ENCODE results near the gene GALNT7.

Gene GALNT7

DNA sequence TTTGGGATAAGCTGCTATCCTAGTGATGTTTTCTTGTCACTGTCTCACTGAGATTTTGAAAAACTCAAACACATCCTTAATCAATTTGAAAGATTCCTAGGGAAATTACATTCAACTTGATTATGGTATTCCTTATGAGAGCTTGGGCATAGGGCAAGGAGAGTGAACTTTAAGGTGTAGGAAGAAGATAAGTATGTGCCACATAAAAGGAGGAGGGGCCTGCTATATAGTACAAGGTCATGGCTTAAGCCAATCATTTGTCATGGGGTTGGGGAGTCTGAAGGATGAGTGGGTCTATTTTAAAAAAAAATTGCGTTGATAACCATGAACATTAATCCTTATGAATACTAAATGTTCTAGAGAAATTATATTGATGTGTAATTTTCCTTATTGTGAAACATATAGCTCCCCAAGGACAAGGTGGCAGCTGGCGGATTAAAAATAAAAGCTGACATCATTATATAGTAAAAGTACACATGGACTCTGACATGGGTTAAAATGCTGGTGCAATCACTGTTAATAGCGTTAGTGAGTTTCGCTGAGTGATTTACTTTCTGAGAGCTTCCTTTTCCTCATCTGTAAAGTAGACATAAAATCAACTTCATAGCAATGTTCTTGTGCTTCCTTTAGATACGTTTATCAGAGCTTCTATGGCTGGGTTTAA is 17.4 kb downstream of the GALNT7 start (continued):
- TF ChIP-seq SCRT1 (tag by site-specific recombination; IDR thresholded peaks at IDR 0.05; ENCODE audit: borderline replicate concordance): no peak
- TF ChIP-seq ZNF140 (tag by site-specific recombination; IDR thresholded peaks at IDR 0.05): no peak
- TF ChIP-seq OVOL3 (tag by site-specific recombination; IDR thresholded peaks at IDR 0.05): no peak
- no peak for TF ChIP-seq MEIS1 (CRISPR knock-in tag; IDR thresholded peaks at IDR 0.05; ENCODE audit: borderline replicate concordance)

DNA sequence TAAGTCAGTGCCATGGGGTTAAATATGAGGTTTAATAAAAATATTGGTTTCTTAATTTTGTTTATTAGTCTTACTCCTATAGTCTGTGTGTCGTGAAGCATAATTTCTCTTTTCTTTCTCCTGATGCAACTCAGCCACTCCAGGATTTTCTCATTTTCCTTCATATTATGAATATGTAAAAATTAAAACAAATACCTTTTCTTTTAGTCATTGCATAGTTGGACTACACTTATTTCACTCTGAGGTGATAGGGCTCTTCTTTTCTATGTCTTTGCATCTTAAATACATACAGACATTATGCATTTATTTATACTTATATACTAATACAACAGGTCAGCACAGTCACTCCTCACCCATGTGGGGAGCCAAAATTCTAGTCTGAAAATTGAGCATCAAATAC is 19.1 kb downstream of the GALNT7 start:
- Histone ChIP-seq H3K4me3 (ENCODE audit: low read depth, low read length) (no peak overlapping the region), H3K36me3 (ENCODE audit: control insufficient read depth in 2 of 2, insufficient read depth in 1 of 2, low read length in 2 of 2) (no peaks in the 10 kb centered on the region), H3K27ac (ENCODE audit: extremely low read depth, low read depth, low read length) (no peak overlapping the region), H3K4me1 (ENCODE audit: control insufficient read depth, insufficient read depth, low read length) (peaks cover 18% of the 10 kb centered on the region), H3K9me3 (ENCODE audit: control insufficient read depth, insufficient read depth, low read depth, low read length) (no peaks in the 10 kb centered on the region)
- ChIA-PET CTCF (no interaction called here), POLR2A (no interaction called here)
- TF ChIP-seq, protein P1, sequence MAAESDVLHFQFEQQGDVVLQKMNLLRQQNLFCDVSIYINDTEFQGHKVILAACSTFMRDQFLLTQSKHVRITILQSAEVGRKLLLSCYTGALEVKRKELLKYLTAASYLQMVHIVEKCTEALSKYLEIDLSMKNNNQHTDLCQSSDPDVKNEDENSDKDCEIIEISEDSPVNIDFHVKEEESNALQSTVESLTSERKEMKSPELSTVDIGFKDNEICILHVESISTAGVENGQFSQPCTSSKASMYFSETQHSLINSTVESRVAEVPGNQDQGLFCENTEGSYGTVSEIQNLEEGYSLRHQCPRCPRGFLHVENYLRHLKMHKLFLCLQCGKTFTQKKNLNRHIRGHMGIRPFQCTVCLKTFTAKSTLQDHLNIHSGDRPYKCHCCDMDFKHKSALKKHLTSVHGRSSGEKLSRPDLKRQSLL (tag by site-specific recombination; IDR thresholded peaks at IDR 0.05): no peak
- TF ChIP-seq ZNF48 (tag by site-specific recombination; IDR thresholded peaks at IDR 0.05) (no peak), ZNF677 (tag by site-specific recombination; IDR thresholded peaks at IDR 0.05) (no peak), ZNF16 (tag by site-specific recombination; IDR thresholded peaks at IDR 0.05; ENCODE audit: low read depth) (no peak), ZNF184 (tag by site-specific recombination; IDR thresholded peaks at IDR 0.05) (no peak), EGR2 (tag by site-specific recombination; IDR thresholded peaks at IDR 0.05; ENCODE audit: low read depth) (no peak), ZNF529 (tag by site-specific recombination; IDR thresholded peaks at IDR 0.05; ENCODE audit: insufficient replicate concordance) (no peak), ZFP3 (tag by site-specific recombination; IDR thresholded peaks at IDR 0.05; ENCODE audit: low read depth) (no peak), ZNF391 (tag by site-specific recombination; IDR thresholded peaks at IDR 0.05; ENCODE audit: borderline replicate concordance, low read depth) (no peak), ZNF248 (tag by site-specific recombination; IDR thresholded peaks at IDR 0.05) (no peak), ZNF510 (tag by site-specific recombination; IDR thresholded peaks at IDR 0.05; ENCODE audit: insufficient replicate concordance) (no peak), ZNF350 (tag by site-specific recombination; IDR thresholded peaks at IDR 0.05) (no peak), ZNF658 (tag by site-specific recombination; IDR thresholded peaks at IDR 0.05) (no peak), KLF9 (tag by site-specific recombination; IDR thresholded peaks at IDR 0.05; ENCODE audit: low read depth) (no peak), ZIC2 (tag by site-specific recombination; IDR thresholded peaks at IDR 0.05) (no peak), ATF2 (tag by site-specific recombination; IDR thresholded peaks at IDR 0.05; ENCODE audit: low read depth) (no peak)
- TF ChIP-seq, protein P2, sequence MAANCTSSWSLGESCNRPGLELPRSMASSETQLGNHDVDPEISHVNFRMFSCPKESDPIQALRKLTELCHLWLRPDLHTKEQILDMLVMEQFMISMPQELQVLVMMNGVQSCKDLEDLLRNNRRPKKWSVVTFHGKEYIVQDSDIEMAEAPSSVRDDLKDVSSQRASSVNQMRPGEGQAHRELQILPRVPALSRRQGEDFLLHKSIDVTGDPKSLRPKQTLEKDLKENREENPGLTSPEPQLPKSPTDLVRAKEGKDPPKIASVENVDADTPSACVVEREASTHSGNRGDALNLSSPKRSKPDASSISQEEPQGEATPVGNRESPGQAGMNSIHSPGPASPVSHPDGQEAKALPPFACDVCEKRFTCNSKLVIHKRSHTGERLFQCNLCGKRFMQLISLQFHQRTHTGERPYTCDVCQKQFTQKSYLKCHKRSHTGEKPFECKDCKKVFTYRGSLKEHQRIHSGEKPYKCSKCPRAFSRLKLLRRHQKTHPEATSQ (tag by site-specific recombination; IDR thresholded peaks at IDR 0.05): no peak

- CTCF ChIA-PET: no interaction called here
- H3K9me3 ChIP-seq (ENCODE audit: control insufficient read depth, insufficient read depth, low read depth, low read length): no peaks in the 10 kb centered on the region
- POLR2A ChIA-PET: no interaction called here
- no peak overlapping the region for H3K27ac ChIP-seq (ENCODE audit: extremely low read depth, low read depth, low read length)
- peaks cover 20% of the 10 kb centered on the region for H3K4me1 ChIP-seq (ENCODE audit: control insufficient read depth, insufficient read depth, low read length)
- H3K4me3 ChIP-seq (ENCODE audit: low read depth, low read length): no peak overlapping the region
- no peaks in the 10 kb centered on the region for H3K36me3 ChIP-seq (ENCODE audit: control insufficient read depth in 2 of 2, insufficient read depth in 1 of 2, low read length in 2 of 2)
- no peak for TF ChIP-seq ZNF280D (tag by site-specific recombination; IDR thresholded peaks at IDR 0.05)
- no peak for TF ChIP-seq ZNF670 (tag by site-specific recombination; IDR thresholded peaks at IDR 0.05; ENCODE audit: low read depth)
- TF ChIP-seq, protein P3, sequence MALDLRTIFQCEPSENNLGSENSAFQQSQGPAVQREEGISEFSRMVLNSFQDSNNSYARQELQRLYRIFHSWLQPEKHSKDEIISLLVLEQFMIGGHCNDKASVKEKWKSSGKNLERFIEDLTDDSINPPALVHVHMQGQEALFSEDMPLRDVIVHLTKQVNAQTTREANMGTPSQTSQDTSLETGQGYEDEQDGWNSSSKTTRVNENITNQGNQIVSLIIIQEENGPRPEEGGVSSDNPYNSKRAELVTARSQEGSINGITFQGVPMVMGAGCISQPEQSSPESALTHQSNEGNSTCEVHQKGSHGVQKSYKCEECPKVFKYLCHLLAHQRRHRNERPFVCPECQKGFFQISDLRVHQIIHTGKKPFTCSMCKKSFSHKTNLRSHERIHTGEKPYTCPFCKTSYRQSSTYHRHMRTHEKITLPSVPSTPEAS (tag by site-specific recombination; IDR thresholded peaks at IDR 0.05): no peak
These were observed 20.0 kb downstream of the GALNT7 start for GRCh38 chr4:173188648-173189047.
